GM21528 (cell line): ENCODE data around the gene FIBCD1.

Experiments used
- ATAC-seq: cut with Tn5 transposase; IDR thresholded peaks from one replicate; pipeline ENCODE4 v1.9.1; 2021; ENCODE audit warnings: mild to moderate bottlenecking, moderate library complexity; ENCODE audit not compliant: unreplicated experiment, low FRiP score

FIBCD1 gene

GRCh38 chr9:130884542-130885483 lies 54.2 kb downstream of the FIBCD1 start:
- ATAC-seq, result no peak

GRCh38 chr9:130884111-130884531 lies 54.9 kb downstream of the FIBCD1 start:
- ATAC-seq, result no peak

GRCh38 chr9:130883479-130883878 lies 55.6 kb downstream of the FIBCD1 start:
- ATAC-seq, result no peak

- no peak for ATAC-seq
Measured at GRCh38 chr9:130882696-130883225, 56.3 kb downstream of the FIBCD1 start.

- ATAC-seq, result no peak
Measured at GRCh38 chr9:130881516-130881915, 57.5 kb downstream of the FIBCD1 start.

- no peak for ATAC-seq
Measured at GRCh38 chr9:130880599-130881220, 58.3 kb downstream of the FIBCD1 start.

GRCh38 chr9:130879863-130880411 lies 59.1 kb downstream of the FIBCD1 start:
- ATAC-seq, result no peak

- no peak for ATAC-seq
Measured at GRCh38 chr9:130878295-130878694, 60.8 kb downstream of the FIBCD1 start.

GRCh38 chr9:130877300-130877699 lies 61.7 kb downstream of the FIBCD1 start:
- no peak for ATAC-seq

GRCh38 chr9:130874783-130875182 lies 64.3 kb downstream of the FIBCD1 start:
- no peak for ATAC-seq

GRCh38 chr9:130873966-130874365 lies 65.1 kb downstream of the FIBCD1 start:
- ATAC-seq, result no peak

- no peak for ATAC-seq
Measured at GRCh38 chr9:130872912-130873503, 66.0 kb downstream of the FIBCD1 start.

GRCh38 chr9:130872508-130872907 lies 66.5 kb downstream of the FIBCD1 start:
- ATAC-seq, result no peak

- ATAC-seq, result no peak
Measured at GRCh38 chr9:130872093-130872492, 67.0 kb downstream of the FIBCD1 start.

GRCh38 chr9:130871395-130872062 lies 67.5 kb downstream of the FIBCD1 start:
- ATAC-seq, result no peak

- ATAC-seq, result no peak
Measured at GRCh38 chr9:130870491-130871381, 68.3 kb downstream of the FIBCD1 start.

- ATAC-seq, result no peak
Measured at GRCh38 chr9:130869250-130869649, 69.8 kb downstream of the FIBCD1 start.

- no peak for ATAC-seq
Measured at GRCh38 chr9:130868230-130868629, 70.8 kb downstream of the FIBCD1 start.

- ATAC-seq, result no peak
Measured at GRCh38 chr9:130867556-130867955, 71.5 kb downstream of the FIBCD1 start.
